Measurements from ENCODE around the gene USP48.

USP48 gene

DNA sequence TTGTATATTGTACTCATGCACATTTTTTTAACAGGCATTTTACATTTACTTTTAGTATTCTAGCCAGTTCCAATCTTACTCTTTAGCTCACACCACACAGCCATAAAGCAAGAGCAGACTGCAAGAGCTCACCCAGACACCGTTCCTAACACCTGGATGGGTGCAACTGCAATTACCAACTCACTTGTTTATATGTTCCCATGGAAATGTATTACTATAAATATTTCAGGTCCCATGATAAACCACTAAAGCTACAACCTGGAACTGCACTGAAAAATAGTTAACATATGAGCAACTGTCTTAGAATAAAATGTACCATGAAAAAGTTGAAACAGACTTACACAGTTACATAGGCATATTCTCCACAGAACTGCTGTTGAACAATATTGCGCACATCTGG, 30.8 kb downstream of the USP48 start:
- TF ChIP-seq Cebpa-rat (IDR thresholded peaks at IDR 0.05): no peak
- H3K4me3 ChIP-seq: no peak overlapping the region
- H3K27me3 ChIP-seq: no peaks in the 10 kb centered on the region
- H4K20me1 ChIP-seq: peaks cover 33% of the 10 kb centered on the region
- no peaks in the 10 kb centered on the region for H3K4me1 ChIP-seq
- H3K9me3 ChIP-seq: no peaks in the 10 kb centered on the region
- H3K4me2 ChIP-seq: no peak overlapping the region
- no peak overlapping the region for H3K9ac ChIP-seq
- peaks cover 97% of the 10 kb centered on the region for H3K36me3 ChIP-seq
- H3K27ac ChIP-seq: no peak overlapping the region

DNA sequence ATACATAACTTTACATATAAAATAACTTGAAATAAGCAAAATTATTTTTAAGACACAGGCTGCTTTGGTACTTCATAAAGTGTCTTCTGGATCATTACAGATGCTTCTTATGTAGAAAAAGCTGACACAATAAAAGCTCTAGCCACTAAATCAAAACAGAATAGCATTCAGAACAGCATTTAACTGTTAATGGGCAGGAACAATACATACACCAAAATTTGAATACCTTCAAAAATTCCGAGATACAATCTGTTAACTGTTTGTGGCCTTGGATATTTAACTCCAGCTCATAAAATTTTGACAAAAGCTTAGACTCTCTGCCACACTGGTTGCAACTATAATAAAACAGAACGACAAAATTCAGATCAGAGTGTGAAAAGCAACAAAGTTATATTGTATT, 31.7 kb downstream of the USP48 start:
- Histone ChIP-seq H4K20me1 (peaks cover 31% of the 10 kb centered on the region), H3K4me1 (no peaks in the 10 kb centered on the region), H3K9me3 (no peaks in the 10 kb centered on the region), H3K4me2 (no peak overlapping the region), H3K9ac (no peak overlapping the region), H3K27me3 (no peaks in the 10 kb centered on the region), H3K36me3 (peaks cover 100% of the 10 kb centered on the region), H3K4me3 (no peak overlapping the region), H3K27ac (no peak overlapping the region)
- TF ChIP-seq Cebpa-rat (IDR thresholded peaks at IDR 0.05): no peak

DNA sequence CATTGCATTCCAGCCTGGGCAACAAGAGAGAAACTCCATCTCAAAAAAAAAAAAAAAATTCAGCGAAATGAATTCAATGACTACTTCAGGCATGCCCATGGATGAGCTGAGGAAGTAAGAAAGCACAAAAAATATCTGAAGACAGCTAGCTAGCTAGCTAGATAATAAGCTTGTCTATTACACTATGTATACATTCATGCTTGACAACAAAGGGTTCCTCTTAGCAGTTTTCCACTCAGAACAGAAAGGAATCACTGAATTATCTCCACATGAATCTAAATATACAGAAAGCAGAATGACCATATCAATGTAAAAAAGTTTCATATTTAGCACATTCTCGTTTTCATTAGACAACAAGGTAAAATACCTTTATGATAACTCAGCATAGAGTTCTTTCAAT, 32.1 kb downstream of the USP48 start:
- H4K20me1 ChIP-seq: peaks cover 31% of the 10 kb centered on the region
- H3K9me3 ChIP-seq: no peaks in the 10 kb centered on the region
- no peak overlapping the region for H3K9ac ChIP-seq
- no peaks in the 10 kb centered on the region for H3K4me1 ChIP-seq
- no peaks in the 10 kb centered on the region for H3K27me3 ChIP-seq
- no peak overlapping the region for H3K27ac ChIP-seq
- H3K36me3 ChIP-seq: peaks cover 100% of the 10 kb centered on the region
- H3K4me2 ChIP-seq: no peak overlapping the region
- no peak overlapping the region for H3K4me3 ChIP-seq
- no peak for TF ChIP-seq Cebpa-rat (IDR thresholded peaks at IDR 0.05)

DNA sequence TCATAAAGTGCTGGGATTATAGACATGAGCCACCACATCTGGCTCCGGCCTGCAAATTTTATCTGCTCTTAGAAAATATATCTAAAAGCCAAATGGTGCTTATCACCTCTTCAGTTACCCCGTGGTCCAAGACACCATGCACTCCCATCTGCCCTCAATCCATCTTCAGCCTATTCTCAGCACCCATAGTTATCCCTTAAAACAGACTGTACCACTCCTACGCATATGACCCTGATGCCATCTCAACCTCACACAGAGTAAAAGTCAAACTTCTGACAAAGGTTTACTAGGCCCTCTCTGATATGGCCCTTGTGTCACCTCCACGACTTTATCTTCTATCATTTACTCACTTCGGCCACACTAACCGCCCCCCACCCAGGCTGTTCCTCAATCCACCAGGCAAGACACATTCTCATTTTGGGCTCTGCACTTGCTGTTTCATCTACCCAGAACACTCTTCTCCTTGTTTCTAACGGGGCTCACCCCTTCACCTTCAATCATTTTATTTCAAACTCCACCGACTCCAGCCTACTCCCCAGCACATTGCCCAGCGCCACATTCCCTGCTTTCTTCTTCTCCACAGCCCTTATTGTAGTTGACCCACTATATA, 33.0 kb downstream of the USP48 start:
- Histone ChIP-seq H3K9me3 (no peaks in the 10 kb centered on the region), H3K36me3 (peaks cover 100% of the 10 kb centered on the region), H3K4me3 (no peak overlapping the region), H3K27me3 (no peaks in the 10 kb centered on the region), H3K27ac (no peak overlapping the region), H4K20me1 (peaks cover 26% of the 10 kb centered on the region), H3K9ac (no peak overlapping the region), H3K4me2 (no peak overlapping the region), H3K4me1 (no peaks in the 10 kb centered on the region)
- no peak for TF ChIP-seq Cebpa-rat (IDR thresholded peaks at IDR 0.05)

DNA sequence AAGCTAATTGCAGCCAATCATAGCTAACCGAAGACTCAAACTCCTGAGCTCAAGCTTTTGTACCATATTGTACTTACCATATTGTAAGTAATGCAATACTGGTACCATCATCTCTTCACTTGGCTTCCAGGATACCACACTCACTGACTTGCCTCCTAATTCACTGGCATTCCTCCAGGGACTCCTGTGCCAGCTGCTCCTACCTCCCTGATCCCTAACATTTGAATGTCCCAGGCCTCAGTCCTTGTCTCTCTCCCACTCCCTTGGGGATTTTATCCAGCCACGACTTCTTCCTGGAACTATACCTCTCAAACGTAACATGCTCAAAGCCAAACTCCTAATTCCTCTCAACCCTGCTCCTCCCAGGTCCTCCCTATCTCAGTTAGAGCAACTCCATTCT, 33.8 kb downstream of the USP48 start:
- H3K27ac ChIP-seq: no peak overlapping the region
- H3K9ac ChIP-seq: no peak overlapping the region
- H3K4me1 ChIP-seq: no peaks in the 10 kb centered on the region
- H3K4me2 ChIP-seq: no peak overlapping the region
- H4K20me1 ChIP-seq: peaks cover 17% of the 10 kb centered on the region
- H3K4me3 ChIP-seq: no peak overlapping the region
- H3K9me3 ChIP-seq: no peaks in the 10 kb centered on the region
- H3K27me3 ChIP-seq: no peaks in the 10 kb centered on the region
- no peak for TF ChIP-seq Cebpa-rat (IDR thresholded peaks at IDR 0.05)
- H3K36me3 ChIP-seq: peaks cover 100% of the 10 kb centered on the region

DNA sequence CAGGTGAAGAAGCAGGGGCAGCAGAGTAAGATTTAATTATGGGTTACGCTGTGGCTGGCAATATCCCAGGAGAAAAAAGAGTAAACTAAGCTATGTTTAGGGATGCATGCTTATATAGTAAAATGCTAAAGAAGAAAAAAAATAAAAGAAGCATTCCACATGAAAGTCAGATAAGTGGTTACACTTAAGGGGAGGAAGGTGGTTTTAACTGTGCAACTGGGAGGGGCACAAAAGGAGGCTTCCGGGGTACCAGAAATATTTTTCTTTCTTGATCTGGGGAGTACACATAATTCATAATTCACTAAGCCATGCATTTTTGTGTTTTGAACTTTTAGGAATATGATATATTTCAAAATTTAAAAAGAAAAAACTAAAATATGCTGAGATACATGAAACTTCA, 39.5 kb downstream of the USP48 start:
- no peak overlapping the region for H3K9ac ChIP-seq
- no peaks in the 10 kb centered on the region for H4K20me1 ChIP-seq
- 0 out of 2 replicates have a peak, but pooled peaks cover 6% of the 10 kb centered on the region for H3K4me1 ChIP-seq
- no peak overlapping the region for H3K4me3 ChIP-seq
- peaks cover 89% of the 10 kb centered on the region for H3K36me3 ChIP-seq
- H3K27ac ChIP-seq: no peak overlapping the region
- no peaks in the 10 kb centered on the region for H3K9me3 ChIP-seq
- no peaks in the 10 kb centered on the region for H3K27me3 ChIP-seq
- TF ChIP-seq Cebpa-rat (IDR thresholded peaks at IDR 0.05): no peak
- no peak overlapping the region for H3K4me2 ChIP-seq

DNA sequence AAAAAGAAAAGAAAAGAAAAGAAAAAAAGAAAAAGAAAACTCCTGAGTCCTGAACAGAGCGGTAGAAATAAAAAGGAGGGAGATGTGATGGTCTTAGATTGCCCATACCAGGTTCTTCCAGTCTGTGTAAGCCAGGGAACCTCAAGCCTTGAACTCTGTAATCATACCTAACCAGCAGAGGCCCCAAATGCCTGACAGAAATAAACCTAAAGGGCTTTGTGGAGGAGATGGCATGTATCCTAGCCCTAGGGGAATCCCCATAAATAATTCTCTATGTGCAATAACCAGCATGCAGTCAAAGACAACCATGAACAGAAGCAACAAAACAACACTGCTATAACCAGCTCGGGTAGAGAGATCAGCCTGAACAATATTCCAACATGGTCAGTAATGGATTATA, 40.4 kb downstream of the USP48 start:
- no peaks in the 10 kb centered on the region for H4K20me1 ChIP-seq
- H3K4me1 ChIP-seq: 0 out of 2 replicates have a peak, but pooled peaks cover 6% of the 10 kb centered on the region
- H3K27ac ChIP-seq: no peak overlapping the region
- no peak for TF ChIP-seq Cebpa-rat (IDR thresholded peaks at IDR 0.05)
- H3K9me3 ChIP-seq: no peaks in the 10 kb centered on the region
- peaks cover 82% of the 10 kb centered on the region for H3K36me3 ChIP-seq
- H3K4me3 ChIP-seq: no peak overlapping the region
- no peaks in the 10 kb centered on the region for H3K27me3 ChIP-seq
- no peak overlapping the region for H3K9ac ChIP-seq
- no peak overlapping the region for H3K4me2 ChIP-seq

DNA sequence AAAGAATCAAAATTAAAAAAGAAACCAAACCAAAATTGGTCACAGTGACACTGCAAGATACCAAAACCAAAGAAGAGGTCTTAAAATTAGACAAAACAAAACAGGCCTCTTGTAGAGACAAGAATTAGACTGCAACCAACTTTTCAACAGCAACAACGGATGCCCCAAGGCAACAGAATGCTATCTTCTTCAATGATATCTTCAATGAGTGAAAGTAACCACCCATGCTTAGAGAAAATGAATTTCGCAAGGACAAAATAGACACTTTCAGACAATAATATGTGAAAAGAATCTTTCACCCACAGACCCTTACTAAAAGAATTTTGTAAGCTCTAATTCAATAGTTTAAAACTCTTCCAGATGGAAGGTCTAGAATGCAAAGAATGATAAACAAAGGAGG, 41.7 kb downstream of the USP48 start:
- Histone ChIP-seq H3K9me3 (no peaks in the 10 kb centered on the region), H3K27me3 (no peaks in the 10 kb centered on the region), H3K4me3 (no peak overlapping the region), H3K4me1 (0 out of 2 replicates have a peak, but pooled peaks cover 6% of the 10 kb centered on the region), H3K27ac (no peak overlapping the region), H3K9ac (no peak overlapping the region), H3K36me3 (peaks cover 78% of the 10 kb centered on the region), H4K20me1 (no peaks in the 10 kb centered on the region), H3K4me2 (no peak overlapping the region)
- TF ChIP-seq Cebpa-rat (IDR thresholded peaks at IDR 0.05): no peak

DNA sequence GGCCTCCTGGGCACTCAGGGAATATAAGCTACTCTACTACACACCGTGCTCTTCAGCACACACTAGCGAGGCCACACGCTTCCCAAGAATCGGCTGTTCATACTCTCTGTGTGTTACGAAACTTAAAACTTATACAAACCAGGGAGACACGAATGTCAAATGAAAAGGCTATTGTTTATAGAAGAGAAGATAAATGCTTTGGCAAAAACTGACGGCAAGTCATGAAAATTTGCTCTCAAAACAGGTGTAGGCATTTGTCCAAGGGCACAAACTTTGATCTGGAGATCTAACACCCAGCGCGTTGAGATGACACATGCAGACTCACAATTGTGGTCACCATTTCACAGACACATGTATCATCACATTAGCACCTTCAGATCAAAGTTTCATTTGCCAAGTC, 46.1 kb downstream of the USP48 start:
- H3K9ac ChIP-seq: no peak overlapping the region
- H3K27ac ChIP-seq: no peak overlapping the region
- no peak overlapping the region for H3K4me2 ChIP-seq
- 0 out of 2 replicates have a peak, but pooled peaks cover 6% of the 10 kb centered on the region for H3K4me1 ChIP-seq
- H4K20me1 ChIP-seq: no peaks in the 10 kb centered on the region
- no peak overlapping the region for H3K4me3 ChIP-seq
- H3K27me3 ChIP-seq: no peaks in the 10 kb centered on the region
- no peak for TF ChIP-seq Cebpa-rat (IDR thresholded peaks at IDR 0.05)
- no peaks in the 10 kb centered on the region for H3K9me3 ChIP-seq
- H3K36me3 ChIP-seq: peaks cover 73% of the 10 kb centered on the region

DNA sequence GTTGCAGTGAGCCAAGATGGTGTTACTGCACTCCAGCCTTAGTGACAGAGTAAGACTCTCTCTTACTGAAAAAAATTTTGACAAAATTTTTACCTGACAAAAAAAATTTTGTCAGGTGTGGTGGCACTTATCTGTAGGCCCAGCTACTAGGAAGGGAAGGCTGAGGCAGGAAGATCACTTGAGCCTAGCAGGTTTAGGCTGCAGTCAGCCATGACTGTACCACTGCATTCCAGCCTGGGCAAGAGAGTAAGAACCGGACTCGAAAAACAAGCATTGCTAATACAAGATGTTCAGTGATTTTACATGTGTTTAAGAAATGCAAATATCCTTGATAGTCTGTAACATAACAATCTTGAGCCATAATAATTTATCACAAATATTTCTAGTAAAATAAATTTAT, 46.9 kb downstream of the USP48 start:
- peaks cover 77% of the 10 kb centered on the region for H3K36me3 ChIP-seq
- no peak overlapping the region for H3K4me3 ChIP-seq
- no peak for TF ChIP-seq Cebpa-rat (IDR thresholded peaks at IDR 0.05)
- H3K4me1 ChIP-seq: 0 out of 2 replicates have a peak, but pooled peaks cover 6% of the 10 kb centered on the region
- H3K9me3 ChIP-seq: no peaks in the 10 kb centered on the region
- H3K27me3 ChIP-seq: no peaks in the 10 kb centered on the region
- no peak overlapping the region for H3K27ac ChIP-seq
- H3K9ac ChIP-seq: no peak overlapping the region
- H4K20me1 ChIP-seq: no peaks in the 10 kb centered on the region
- H3K4me2 ChIP-seq: no peak overlapping the region

DNA sequence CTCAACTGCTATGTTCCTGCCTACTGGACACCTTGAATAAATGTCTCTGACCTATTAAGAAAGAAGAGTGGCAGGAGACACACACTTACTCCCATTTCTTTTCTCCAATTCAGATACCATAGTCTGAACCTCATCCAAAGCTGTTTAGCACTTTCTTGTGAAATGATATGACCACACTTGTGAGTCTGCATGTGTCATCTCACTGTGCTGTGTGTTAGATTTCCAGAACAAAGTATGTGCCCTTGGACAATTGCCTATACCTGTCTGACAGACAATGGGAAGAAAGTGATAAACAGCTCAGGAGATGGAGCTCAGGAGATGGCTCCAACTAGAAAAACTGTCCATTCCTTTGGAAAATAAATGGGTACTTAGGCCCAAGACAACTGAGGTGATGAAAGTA, 48.4 kb downstream of the USP48 start:
- no peaks in the 10 kb centered on the region for H3K27me3 ChIP-seq
- no peak overlapping the region for H3K4me3 ChIP-seq
- H3K4me2 ChIP-seq: no peak overlapping the region
- no peak for TF ChIP-seq Cebpa-rat (IDR thresholded peaks at IDR 0.05)
- H3K9me3 ChIP-seq: no peaks in the 10 kb centered on the region
- H3K36me3 ChIP-seq: peaks cover 85% of the 10 kb centered on the region
- H3K27ac ChIP-seq: no peak overlapping the region
- no peaks in the 10 kb centered on the region for H4K20me1 ChIP-seq
- no peaks in the 10 kb centered on the region for H3K4me1 ChIP-seq
- no peak overlapping the region for H3K9ac ChIP-seq
